Duodenal mucosa (tissue), 2 donors: ENCODE measurements around the gene MYOCD.

Source experiments
- H3K27ac ChIP-seq: one replicate; pipeline ENCODE4 v1.7.0; 2013; ENCODE audit warnings: low read depth, low read length
- H3K27me3 ChIP-seq, 2 donors: one replicate each; pipeline ENCODE4 v1.7.0; 2013; ENCODE audit warnings: low read length in 2 of 2, control low read depth in 1 of 2; ENCODE audit not compliant: insufficient read depth in 2 of 2, control insufficient read depth in 1 of 2
- H3K36me3 ChIP-seq, 2 donors: one replicate each; pipeline ENCODE4 v1.7.0; 2013; ENCODE audit warnings: low read length in 2 of 2, control low read depth in 1 of 2; ENCODE audit not compliant: insufficient read depth in 2 of 2, control insufficient read depth in 1 of 2
- H3K4me1 ChIP-seq, 2 donors: one replicate each; pipeline ENCODE4 v1.7.0; 2013; ENCODE audit warnings: low read length in 2 of 2, control low read depth in 1 of 2; ENCODE audit not compliant: insufficient read depth in 2 of 2, control insufficient read depth in 1 of 2
- H3K4me3 ChIP-seq, 2 donors: one replicate each; pipeline ENCODE4 v1.7.0; 2013; ENCODE audit warnings: low read length in 2 of 2, low read depth in 1 of 2
- H3K9ac ChIP-seq, 2 donors: one replicate each; pipeline ENCODE4 v1.7.0; 2013; ENCODE audit warnings: low read length in 2 of 2, low read depth in 1 of 2
- H3K9me3 ChIP-seq, 2 donors: one replicate each; pipeline ENCODE4 v1.7.0; 2013; ENCODE audit warnings: low read length in 2 of 2, control low read depth in 1 of 2; ENCODE audit not compliant: control insufficient read depth in 1 of 2

MYOCD gene

GRCh38 chr17:12667299-12667958 is 1.7 kb downstream of the MYOCD start:
- Histone ChIP-seq H3K4me1 (no peaks in the 10 kb centered on the region), H3K27ac (no peak overlapping the region), H3K9me3 (no peaks in the 10 kb centered on the region), H3K4me3 (no peak overlapping the region), H3K9ac (no peak overlapping the region), H3K36me3 (no peaks in the 10 kb centered on the region), H3K27me3 (peaks cover 33 to 40% of the 10 kb centered on the region in 2 donors)

DNA sequence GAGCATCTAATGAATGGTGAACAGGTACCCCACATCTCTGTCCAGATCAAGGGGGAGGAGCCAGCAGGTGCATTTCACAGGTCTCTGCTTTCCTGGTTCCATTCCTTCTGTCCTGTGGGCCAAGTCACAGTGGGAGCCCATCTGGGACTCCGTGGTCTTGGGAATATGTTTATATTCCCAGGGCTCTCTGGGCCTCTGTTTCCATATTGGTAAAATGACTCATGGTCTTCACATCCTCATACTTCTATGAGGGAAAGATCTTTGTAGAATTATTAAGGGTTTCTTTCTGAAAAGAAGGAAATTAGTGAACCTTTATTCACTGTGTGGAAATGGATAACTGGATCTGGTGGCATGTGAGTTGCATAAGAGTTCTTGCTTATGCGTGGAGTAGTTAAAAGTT is 6.2 kb downstream of the MYOCD start:
- no peaks in the 10 kb centered on the region for H3K9me3 ChIP-seq
- no peaks in the 10 kb centered on the region for H3K4me1 ChIP-seq
- H3K27ac ChIP-seq = no peak overlapping the region
- H3K9ac ChIP-seq = no peak overlapping the region
- no peaks in the 10 kb centered on the region for H3K36me3 ChIP-seq
- no peak overlapping the region for H3K4me3 ChIP-seq
- H3K27me3 ChIP-seq = peaks cover 2 to 6% of the 10 kb centered on the region in 2 donors

DNA sequence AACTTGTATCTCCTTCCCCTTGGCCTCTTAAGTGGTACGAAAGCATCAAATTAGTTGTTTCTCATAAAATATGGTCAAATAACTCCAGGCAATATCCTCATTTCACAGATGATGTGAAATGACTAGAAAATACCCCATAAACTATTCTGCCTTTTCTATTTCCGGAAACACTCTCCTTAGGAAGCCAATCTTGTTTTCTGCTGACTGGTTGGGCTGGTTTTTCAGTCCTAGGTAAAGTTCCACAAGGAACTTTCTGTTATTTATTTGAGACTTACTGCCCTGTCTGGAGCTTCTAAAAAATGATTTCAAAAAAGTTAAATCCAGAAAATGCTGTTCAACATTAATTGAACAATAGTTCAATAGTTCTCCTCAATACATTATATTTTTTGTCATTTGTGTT is 7.3 kb downstream of the MYOCD start:
- Histone ChIP-seq H3K36me3 (no peaks in the 10 kb centered on the region), H3K27ac (no peak overlapping the region), H3K9me3 (no peaks in the 10 kb centered on the region), H3K4me1 (no peaks in the 10 kb centered on the region), H3K9ac (no peak overlapping the region), H3K4me3 (no peak overlapping the region), H3K27me3 (no peaks in the 10 kb centered on the region)

DNA sequence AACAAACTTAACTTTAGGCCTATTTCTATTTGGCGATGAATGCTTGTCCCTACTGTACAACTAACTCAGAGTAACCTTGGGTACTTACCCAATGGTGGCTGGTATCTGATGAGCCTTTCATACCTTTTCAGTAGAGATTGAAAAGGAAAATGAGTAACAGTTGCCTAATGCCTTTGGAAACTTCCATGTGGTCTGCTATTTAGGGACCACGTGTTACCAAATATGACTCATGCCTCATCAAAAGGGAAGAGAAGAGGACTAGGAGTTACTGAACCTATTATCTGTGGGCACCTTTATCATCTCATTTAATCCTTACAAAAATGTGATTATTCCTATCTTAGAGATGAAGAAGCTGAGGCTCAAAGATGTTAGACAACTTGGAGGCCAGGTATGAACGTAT is 8.1 kb downstream of the MYOCD start:
- no peaks in the 10 kb centered on the region for H3K4me1 ChIP-seq
- H3K27me3 ChIP-seq = no peaks in the 10 kb centered on the region
- H3K27ac ChIP-seq = no peak overlapping the region

GRCh38 chr17:12680407-12680897 is 14.8 kb downstream of the MYOCD start:
- H3K4me3 ChIP-seq = no peak overlapping the region
- no peak overlapping the region for H3K9ac ChIP-seq
- H3K27ac ChIP-seq = no peak overlapping the region

More for the DNA sequence above, 8.1 kb downstream of the MYOCD start:
- H3K4me3 ChIP-seq = no peak overlapping the region
- no peaks in the 10 kb centered on the region for H3K9me3 ChIP-seq
- H3K36me3 ChIP-seq = no peaks in the 10 kb centered on the region
- H3K9ac ChIP-seq = no peak overlapping the region

DNA sequence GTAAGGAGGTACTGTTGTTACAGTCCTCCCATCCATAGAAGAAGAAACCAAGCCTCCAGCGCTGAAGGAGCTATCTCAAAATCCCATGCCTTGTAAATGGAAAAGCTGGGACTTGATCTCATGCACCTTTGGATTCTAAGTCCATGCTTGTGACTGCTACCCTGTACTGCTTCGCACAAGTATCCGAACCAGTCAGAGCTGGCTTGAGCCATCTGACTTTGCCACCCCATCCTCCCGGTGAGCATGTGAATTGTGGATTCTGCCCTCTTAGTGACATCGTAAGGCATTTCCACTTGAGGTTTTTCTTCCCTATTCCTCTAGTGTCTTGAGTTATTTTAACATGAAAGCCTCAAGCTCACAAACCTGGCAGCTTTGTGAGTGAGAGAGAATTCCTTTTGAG is 15.3 kb downstream of the MYOCD start:
- Histone ChIP-seq H3K27ac (no peak overlapping the region), H3K4me1 (peaks cover 0 to 4% of the 10 kb centered on the region in 2 donors)

More at GRCh38 chr17:12680407-12680897, 14.8 kb downstream of the MYOCD start:
- Histone ChIP-seq H3K4me1 (peaks cover 0 to 4% of the 10 kb centered on the region in 2 donors), H3K9me3 (no peaks in the 10 kb centered on the region), H3K27me3 (peaks cover 0 to 3% of the 10 kb centered on the region in 2 donors), H3K36me3 (no peaks in the 10 kb centered on the region)

DNA sequence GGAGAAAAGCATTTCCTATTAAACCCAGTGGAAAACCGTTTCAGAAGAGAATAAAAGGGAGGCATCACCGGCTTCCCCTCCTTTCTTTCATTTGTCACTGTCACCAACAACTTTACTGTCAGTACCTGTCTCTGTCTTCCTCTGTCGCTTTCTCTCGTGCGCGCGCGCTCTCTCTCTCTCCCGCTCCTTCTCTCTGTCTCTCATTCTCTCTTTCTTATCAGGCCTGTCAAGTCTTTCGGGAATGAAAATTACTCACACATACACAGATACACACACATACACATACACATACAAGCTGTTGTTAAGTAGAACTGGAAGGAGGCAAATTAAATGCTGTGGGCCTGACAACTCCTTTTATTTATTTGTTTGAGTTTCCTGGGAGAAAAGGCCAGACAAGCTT is 17.6 kb downstream of the MYOCD start:
- Histone ChIP-seq H3K27ac (no peak overlapping the region), H3K4me1 (peaks cover 0 to 4% of the 10 kb centered on the region in 2 donors), H3K9me3 (no peaks in the 10 kb centered on the region), H3K36me3 (no peaks in the 10 kb centered on the region), H3K9ac (no peak overlapping the region), H3K4me3 (no peak overlapping the region), H3K27me3 (peaks cover 0 to 3% of the 10 kb centered on the region in 2 donors)

More for the DNA sequence above, 15.3 kb downstream of the MYOCD start:
- no peak overlapping the region for H3K9ac ChIP-seq
- H3K36me3 ChIP-seq = no peaks in the 10 kb centered on the region
- no peak overlapping the region for H3K4me3 ChIP-seq
- peaks cover 0 to 3% of the 10 kb centered on the region in 2 donors for H3K27me3 ChIP-seq
- no peaks in the 10 kb centered on the region for H3K9me3 ChIP-seq

DNA sequence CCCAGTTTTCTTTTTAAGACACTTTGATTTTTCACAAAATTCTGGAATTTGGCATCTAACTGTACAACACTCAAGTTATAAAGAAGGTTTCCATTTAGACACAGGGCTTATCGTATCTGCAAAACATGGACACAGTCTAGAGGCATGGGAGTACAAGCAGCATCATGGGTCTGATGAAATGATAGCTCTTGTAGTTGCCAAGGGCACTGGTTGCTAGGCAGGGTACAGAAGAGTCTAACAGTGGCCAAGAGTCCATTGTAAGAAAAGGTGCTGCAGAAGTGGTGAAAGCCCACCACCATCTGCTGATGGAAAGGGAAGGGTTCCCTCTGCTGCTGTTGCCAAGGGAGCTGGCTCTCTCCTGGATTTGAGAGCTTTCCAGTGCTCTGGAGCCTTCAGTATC is 20.8 kb downstream of the MYOCD start:
- no peaks in the 10 kb centered on the region for H3K9me3 ChIP-seq
- no peak overlapping the region for H3K9ac ChIP-seq
- peaks cover 0 to 3% of the 10 kb centered on the region in 2 donors for H3K4me1 ChIP-seq
- H3K36me3 ChIP-seq = no peaks in the 10 kb centered on the region
- H3K27ac ChIP-seq = no peak overlapping the region
- H3K27me3 ChIP-seq = peaks cover 0 to 3% of the 10 kb centered on the region in 2 donors
- H3K4me3 ChIP-seq = no peak overlapping the region

DNA sequence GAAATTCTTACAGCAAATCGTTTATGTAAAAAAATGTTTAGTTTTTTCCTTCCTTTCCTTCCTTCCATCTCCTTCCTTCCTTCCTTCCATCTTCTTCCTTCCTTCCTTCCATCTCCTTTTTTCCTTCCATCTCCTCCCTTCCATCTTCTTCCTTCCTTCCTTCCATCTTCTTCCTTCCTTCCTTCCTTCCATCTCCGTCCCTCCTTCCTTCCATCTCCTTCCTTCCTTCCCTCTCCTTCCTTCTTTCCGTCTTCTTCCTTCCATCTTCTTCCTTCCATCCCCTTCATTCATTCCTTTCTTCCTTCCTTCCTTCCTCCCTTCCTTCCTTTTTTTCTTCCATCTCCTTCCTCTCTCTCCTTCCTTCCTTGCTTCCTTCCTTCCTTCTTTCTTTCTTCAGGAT is 22.7 kb downstream of the MYOCD start:
- H3K27me3 ChIP-seq = no peaks in the 10 kb centered on the region
- no peak overlapping the region for H3K9ac ChIP-seq
- no peak overlapping the region for H3K27ac ChIP-seq
- H3K4me1 ChIP-seq = no peaks in the 10 kb centered on the region
- no peaks in the 10 kb centered on the region for H3K9me3 ChIP-seq
- no peak overlapping the region for H3K4me3 ChIP-seq
- H3K36me3 ChIP-seq = no peaks in the 10 kb centered on the region

- Histone ChIP-seq H3K4me1 (no peaks in the 10 kb centered on the region), H3K27me3 (no peaks in the 10 kb centered on the region), H3K9ac (no peak overlapping the region), H3K36me3 (no peaks in the 10 kb centered on the region), H3K9me3 (no peaks in the 10 kb centered on the region), H3K4me3 (no peak overlapping the region), H3K27ac (no peak overlapping the region)
These were observed 25.5 kb downstream of the MYOCD start for GRCh38 chr17:12691173-12691572.
